ENCODE results near the gene CNTNAP2.

The CNTNAP2 gene

DNA sequence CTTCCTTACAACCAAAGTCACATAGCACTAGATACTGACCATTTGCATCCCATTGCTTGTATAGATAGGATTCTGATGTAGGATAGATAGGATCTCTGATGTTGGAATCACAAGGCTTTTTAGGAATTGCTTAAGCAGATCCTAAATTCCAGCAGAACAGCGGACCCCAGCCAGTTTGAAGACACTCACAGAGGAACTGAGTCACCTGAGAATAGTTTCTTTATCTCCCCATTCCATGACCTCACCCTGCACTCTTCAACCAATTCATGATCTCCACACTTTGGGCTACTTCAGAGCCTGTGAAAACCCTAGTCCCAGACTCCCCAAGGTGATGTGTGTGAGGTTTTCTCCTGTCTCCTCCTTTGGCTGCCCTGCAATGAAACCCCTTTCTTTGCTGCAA, 179.4 kb downstream of the CNTNAP2 start:
- no peak for DNase-seq (ENCODE audit: low spot score)

GRCh38 chr7:146314962-146315361, 198.4 kb downstream of the CNTNAP2 start:
- no peak for DNase-seq (ENCODE audit: low spot score)

DNA sequence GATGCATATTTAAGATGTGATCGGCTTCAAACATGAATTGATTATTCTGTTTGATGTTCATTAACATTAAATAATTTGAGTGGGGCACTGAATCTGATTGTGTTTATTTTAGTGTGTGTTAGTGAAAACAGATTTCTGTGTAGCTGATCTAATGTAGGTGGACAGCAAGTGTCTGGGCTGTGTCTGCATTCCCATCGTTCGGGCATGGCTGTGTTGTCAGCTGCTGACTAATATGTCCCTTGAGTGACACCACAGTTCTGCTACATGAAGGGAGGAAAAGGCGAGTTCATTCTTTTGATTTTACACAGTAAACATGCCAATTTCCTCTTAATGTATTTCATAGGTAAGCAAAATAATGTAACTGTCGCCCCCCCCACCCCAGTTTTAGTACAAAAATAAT, 203.0 kb downstream of the CNTNAP2 start:
- DNase-seq (ENCODE audit: low spot score), result no peak

DNA sequence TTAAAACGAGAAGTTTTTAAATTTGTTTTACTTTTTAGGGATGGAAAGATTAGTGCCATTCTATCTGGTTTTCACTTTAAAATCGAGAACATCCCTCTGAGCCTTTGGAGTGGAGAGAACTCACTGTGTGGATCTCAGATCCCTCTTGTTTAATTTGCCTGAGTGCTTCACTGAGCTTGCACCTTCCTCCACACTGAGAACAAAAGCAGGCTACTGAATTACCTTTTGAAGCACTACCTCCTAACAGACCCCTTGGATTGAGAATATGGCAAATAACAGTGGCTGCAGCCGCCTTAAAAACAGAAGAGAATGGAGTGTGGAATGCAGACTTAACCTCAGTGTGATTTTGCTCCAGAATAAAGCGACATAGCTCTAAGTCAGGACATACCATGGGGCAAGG, 204.7 kb downstream of the CNTNAP2 start:
- DNase-seq (ENCODE audit: low spot score), result no peak

- DNase-seq (ENCODE audit: low spot score), result no peak
Observed at GRCh38 chr7:146331369-146331768, 214.8 kb downstream of the CNTNAP2 start.

DNA sequence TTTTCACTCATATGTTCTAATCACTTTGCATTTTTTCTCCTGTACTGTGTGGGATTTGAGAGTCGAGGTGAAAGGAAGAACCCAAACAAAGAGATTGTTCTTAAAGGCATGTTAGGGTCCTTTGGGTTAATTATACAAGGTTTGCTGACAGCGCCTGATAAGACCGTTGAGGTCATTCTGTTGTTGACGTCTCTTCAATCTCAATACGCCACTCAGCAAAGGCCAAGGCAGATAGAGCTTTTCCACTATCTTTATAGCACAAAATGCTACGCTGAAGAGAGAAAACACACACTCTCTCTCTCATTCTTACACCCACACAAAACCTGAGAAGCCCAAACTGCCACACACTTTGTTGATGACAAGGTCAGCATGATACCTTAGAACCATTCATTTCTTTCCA, 228.7 kb downstream of the CNTNAP2 start:
- DNase-seq (ENCODE audit: low spot score), result no peak

DNA sequence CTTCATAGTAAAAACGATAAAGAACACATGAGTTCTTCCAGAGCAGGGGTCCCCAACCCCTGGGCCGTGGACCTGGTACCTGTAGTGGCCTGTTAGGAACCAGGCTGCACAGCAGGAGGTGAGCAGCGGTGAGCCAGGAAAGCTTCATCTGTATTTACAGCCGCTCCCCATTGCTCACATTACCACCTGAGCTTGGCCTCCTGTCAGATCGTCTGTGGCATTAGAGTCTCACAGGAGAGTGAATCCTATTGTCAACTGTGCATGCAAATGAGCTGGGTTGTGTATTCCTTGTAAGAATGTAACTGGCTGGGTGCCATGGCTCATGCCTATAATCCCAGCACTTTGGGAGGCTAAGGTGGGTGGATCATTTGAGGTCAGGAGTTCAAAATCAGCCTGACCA, 229.5 kb downstream of the CNTNAP2 start:
- DNase-seq (ENCODE audit: low spot score), result no peak

- no peak for DNase-seq (ENCODE audit: low spot score)
Observed at GRCh38 chr7:146355216-146355615, 238.6 kb downstream of the CNTNAP2 start.

DNA sequence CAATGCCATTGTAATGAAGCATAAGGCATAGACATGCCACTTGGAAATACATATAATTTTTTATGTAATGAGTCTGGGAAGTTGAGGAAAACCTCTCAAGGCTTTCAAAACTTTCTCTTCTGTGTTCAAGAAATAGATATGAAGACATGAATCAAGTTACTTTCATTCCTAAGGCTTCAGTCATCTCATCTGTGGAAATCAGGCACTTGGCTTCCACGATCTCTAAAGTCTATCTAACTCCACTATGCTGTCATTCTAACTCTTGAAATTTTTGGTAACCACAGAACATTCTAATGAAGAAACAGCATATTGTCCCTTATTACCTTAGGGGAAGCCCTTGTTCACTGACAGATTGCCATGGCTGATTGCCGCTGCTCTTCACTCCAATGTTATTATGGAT, 242.6 kb downstream of the CNTNAP2 start:
- DNase-seq (ENCODE audit: low spot score), result no peak

GRCh38 chr7:146366938-146367337, 250.3 kb downstream of the CNTNAP2 start:
- DNase-seq (ENCODE audit: low spot score), result no peak

DNA sequence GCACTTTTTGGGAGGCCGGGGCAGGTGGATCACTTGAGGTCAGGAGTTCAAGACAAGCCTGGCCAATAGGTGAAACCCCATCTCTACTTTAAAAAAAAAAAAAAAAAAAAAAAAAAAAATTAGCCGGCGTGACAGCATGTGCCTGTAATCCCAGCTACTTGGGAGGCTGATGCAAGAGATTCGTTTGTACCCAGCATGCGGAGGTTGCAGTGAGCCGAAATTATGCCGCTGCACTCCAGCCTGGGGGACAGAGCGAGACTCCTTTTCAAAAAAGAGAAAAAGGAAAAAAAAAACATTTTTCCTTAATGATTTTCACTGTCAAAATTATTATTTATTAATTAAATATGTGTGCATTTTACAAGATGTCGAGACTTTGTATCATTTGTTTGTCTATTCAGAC, 253.6 kb downstream of the CNTNAP2 start:
- no peak for DNase-seq (ENCODE audit: low spot score)

DNA sequence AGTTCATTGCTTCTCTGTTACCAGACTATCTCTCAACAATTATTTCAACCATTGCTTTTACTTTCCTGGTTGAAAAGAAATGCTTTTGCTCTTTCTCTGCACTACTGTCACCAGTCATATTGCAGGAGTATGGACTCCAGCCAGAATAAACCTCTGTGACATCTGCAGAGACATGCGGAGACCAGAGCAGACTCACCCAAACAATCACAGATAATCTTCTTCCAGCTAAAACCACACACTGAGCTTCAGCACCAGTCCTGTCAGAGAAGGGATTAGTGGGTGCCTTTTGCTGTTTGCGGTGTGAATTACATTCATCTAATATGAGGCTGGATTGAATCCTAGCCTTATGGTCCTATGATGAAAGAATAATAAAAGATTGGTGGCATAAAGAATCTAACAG, 258.6 kb downstream of the CNTNAP2 start:
- no peak for DNase-seq (ENCODE audit: low spot score)

DNA sequence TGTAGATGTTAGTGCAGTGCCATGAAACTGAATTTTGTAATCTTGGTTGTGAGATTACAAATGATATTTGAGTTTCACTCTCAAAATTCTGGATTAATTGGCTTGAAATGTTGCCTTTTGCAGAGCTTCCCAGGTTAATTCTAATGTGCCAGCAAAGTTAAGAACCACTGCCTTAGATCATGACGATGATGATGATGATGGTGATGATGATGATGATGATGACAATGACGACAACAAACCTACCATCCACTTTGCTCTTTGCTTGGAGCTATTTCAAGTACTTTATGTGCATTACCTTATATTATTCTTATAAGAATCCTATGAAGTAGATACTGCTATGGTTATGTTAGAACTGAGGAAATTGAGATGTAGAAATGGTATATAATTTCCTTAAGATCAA, 261.6 kb downstream of the CNTNAP2 start:
- no peak for DNase-seq (ENCODE audit: low spot score)

- no peak for DNase-seq (ENCODE audit: low spot score)
Observed at GRCh38 chr7:146387140-146387539, 270.5 kb downstream of the CNTNAP2 start.

DNA sequence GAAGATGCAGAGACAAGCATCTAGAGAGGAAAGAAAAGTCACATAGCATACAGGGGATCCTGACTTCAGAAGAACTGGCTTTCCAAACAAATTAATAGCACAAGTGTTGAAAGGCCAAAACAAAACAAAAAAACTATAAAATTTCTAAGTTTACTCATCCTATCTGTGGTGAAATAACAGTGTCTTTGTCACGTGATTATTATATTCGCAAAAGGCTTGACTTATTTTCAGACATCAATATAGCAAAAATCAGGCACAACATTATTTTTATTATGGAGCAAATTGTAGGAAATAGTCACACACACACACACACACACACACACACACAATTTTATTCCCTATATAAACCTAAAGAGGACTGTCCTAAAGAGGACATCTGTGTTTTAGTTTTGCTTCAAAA, 272.3 kb downstream of the CNTNAP2 start:
- DNase-seq (ENCODE audit: low spot score), result no peak

DNA sequence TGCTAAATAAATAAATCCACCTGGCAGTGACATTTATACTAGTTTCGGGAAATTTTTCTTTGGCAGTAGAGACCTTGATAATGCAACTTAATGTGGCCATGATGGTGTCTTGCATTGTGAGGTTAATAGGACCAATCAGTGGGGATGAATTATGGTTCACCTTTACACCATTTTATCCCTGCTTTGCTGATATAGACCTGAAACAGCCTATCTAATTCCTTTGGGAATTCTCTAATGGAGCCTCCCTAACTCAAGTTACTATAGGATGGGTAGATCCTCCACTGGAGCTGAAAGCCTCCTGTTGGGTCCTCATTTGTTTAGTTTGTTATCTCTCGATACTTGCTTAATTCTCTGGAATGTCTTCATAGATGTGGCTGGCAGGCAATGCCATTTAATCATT, 276.7 kb downstream of the CNTNAP2 start:
- no peak for DNase-seq (ENCODE audit: low spot score)

- no peak for DNase-seq (ENCODE audit: low spot score)
Observed at GRCh38 chr7:146397141-146397540, 280.5 kb downstream of the CNTNAP2 start.

DNA sequence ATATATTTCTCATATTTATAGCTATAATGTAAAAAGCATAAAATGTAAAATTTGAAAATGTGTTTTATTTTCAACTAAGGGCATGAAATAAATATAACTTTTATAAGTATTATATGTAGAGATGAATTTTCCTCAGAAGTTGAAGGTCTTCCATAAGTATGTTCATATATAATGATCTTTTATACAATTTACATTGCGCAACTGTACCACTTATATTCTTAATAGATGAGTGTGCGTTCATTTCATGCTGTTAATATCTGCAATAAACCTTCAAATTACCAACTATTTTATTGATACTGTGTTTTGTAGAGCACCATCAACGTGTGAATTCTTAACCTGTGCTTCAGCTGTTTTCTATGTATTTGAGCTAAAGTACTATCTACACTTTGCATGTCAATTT, 285.3 kb downstream of the CNTNAP2 start:
- no peak for DNase-seq (ENCODE audit: low spot score)

DNA sequence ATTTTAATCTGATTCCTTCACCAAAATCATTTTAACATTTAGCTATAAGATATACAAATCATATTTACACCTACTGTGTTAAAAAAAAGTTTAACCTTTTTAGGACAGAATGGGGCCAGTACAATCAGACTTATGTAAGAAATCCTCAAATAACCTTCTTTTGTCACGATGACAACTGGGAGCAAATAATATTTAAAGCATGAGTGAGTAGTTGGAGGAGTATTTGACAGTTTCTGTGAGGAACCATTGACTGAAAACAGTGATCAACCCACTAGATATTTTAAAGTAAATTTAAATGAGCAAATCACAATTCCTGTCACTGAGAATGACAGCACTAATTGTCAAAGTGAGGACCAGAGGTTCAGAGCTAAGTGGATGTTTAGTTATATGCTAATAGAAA, 289.1 kb downstream of the CNTNAP2 start:
- no peak for DNase-seq (ENCODE audit: low spot score)

- no peak for DNase-seq (ENCODE audit: low spot score)
Observed at GRCh38 chr7:146411975-146412374, 295.4 kb downstream of the CNTNAP2 start.

DNA sequence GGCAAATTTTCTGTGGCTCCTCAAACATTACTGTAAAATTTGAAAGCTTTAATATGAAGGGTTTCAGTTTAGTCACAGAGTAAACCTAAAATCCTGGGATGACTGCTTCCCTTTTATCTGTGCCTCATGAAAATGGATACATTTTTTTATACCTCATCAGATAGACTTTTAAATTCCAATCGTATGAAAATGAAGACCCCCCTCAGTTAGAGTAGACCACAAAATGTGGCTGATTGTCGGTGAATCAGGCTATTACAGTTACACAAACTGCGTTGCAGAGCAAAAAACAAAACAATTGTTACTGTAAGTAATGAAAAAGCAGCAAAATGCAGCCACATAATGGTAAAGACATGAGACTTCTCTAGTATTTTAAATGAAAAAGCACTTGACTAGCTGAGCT, 296.2 kb downstream of the CNTNAP2 start:
- no peak for DNase-seq (ENCODE audit: low spot score)

DNA sequence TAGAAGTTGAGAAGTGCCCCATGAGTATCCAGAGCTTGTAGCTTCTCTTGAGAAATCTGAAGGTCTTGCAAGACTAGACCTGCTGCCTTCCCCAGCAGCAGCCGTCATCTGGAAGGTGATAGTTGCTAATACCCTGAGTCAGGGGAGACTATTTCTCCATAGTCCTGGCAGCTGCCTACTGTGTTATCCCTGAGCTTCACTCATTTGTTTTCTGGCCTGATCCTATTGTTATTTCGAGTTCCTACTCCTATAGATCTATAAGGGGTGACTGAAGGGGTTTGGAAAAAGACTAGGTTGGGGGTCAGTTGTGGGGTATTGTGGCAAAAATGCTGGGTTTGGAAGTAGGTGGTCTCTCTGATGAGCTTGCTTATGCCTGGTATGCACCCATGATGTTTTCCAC, 297.8 kb downstream of the CNTNAP2 start:
- DNase-seq (ENCODE audit: low spot score), result no peak

GRCh38 chr7:146414937-146415336, 298.3 kb downstream of the CNTNAP2 start:
- DNase-seq (ENCODE audit: low spot score), result no peak

- no peak for DNase-seq (ENCODE audit: low spot score)
Observed at GRCh38 chr7:146417176-146417575, 300.6 kb downstream of the CNTNAP2 start.

DNA sequence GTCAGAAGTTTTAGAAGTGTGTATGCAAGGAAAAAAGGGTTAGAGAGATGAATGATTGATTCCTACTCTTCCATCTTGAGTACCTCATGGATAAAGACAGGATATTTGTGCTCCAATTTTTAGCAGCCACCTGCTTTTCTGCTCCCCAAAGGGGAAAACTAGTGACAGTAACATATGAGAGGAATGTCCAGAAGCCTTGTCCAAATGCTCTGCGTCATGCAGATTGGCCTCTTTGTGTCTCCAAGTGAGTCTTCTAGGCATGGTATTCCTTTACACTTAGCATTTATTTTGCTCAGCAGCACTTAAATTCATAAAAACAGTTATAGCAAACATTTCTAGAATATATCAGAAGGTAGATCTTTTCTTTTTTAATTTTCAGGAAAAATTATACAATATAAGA, 306.8 kb downstream of the CNTNAP2 start:
- DNase-seq (ENCODE audit: low spot score), result no peak

All from HuH-7 (cell line).